NCI-H2081 treated with DMSO at 0.1 percent for 48 hours (cell line): ENCODE measurements around the gene EPS8.
"Not testable (repeated sequence)": the region's sequence is repeated elsewhere in the genome, so short reads cannot be mapped to it uniquely, and the experiment has no call there.

Experiments used
- DNase-seq: peaks from one replicate; lab custom pipeline; 2025; lab: John Stamatoyannopoulos, UW

The EPS8 gene

DNA sequence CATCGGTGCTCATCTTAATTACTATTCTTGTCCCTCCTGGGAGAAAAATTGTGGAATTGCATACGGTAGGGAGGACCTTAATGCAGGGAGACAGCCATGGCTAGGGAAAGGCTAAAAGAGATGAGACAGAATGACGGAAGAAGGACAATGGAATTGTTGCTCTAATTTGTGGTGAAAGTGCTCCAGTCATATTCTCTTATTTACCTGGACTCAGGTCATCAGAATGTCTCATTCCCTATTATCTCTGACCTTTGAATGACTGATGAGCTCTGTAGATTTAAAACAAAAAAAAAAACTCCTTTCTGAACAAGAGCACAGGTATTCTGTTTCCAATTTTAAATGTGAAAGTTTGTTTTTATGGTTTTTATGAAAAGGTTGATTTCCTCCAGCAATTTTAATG, 8.6 kb upstream of the EPS8 start:
- DNase-seq: no peak

DNA sequence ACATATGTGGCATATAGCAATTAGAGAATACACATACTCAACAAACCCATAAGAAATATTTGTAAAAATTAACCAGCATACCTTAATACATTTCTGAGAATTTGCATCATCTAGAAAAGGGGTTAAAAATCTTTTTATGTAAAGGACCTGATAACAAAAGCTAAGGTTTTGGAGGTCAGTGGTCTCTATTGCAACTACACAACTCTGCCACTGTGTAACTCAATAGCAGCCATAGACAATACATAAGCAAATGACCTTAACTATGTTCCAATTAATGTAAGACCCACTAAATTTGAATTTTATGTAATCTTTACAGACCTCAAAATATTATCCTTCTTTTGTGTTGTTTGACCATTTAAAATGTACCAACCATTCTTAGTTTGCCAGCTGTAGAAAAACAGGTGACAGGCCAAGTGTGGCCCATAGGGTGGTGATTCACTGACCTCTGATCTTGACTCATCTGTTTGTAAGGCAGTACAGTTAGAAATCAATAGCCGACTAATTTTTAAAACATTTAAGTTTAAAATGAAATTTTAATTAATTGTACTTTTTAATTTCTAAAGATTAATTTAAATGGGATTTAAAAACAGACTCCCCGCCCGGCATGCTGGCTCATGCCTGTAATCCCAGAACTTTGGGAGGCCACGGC, 7.4 kb upstream of the EPS8 start:
- DNase-seq: no peak

DNA sequence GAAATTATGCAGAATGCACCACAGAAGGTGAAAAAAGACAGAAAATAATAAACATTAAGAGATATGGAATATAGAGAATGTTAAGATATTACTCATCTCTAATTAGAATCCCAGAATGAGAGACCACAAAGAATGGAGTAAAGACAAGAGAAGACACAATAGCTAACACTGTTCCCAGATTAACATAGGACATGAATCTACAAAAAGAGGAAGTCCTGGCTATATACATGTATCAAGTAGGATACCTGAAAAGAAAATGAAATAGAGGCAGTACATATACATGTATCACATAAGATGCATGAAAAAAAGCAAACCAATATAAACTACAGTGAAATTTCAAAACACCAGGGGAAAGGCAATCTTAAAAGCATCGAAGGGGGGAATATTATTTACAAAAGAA, 5.6 kb upstream of the EPS8 start:
- no peak for DNase-seq

DNA sequence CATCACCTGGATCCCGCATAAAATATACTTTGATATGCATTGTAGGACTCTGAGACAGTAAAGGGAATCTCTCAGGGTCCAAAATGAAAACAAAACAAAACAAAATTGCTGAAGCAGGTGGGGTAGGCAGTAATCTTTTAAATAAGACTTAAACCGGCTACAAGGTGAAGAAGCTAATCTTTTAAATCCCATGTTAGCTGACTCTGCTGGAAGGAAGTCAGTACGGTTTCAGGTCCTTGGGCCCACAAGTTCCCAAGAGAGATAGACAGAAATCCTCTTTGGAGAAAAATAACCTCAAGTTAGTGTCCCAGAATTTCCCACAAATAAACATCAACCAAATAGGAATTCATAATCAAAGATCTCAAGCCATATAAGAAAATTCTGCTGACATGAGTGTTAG, 5.0 kb upstream of the EPS8 start:
- DNase-seq: no peak

DNA sequence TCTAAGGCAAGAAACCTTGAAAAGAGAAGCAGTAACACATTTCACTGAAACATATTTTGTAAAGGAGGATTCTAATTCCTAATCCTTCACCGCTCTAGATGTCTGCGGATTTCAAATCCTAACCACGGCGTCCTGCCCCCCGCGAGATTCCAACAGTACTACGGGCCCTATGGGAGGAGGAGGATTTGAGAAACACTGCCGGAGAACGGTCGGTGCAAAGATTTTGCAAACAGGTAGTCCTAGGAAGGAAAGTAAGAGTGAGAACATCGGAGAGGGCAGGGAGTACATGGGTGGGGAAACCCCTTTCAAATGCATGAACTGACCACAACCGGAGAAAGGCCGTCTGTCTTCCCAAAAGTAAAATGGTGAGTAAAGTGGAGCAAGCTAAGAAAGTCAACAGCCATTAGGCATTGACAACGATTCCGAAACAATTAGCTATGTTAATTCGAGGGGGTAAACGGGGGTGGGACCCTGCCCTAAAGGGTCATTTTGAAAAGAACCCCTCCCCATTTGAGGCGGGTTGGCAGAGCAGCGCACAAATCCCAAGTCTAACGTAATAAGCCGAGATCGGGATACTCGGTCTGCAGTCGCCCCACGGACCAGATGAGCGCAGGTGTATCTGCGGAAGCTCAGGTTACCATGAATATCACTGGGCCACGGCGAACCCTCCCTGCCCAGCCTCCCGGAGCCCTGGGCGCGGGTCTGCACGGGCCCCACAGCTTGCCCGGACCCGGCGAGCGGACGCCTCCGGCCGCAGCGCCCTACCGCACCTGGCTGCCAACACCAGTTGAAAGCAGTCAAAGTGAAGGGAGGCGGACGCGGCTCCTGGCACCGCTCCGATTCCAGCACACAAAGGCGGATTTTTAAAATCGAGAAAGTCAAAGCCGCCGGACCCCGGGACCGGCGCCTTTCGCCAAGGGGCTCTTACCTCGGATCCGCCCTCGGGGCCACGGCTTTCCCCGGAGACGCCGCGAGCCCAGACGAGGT, 662 bp downstream of the EPS8 start:
- DNase-seq: no peak

DNA sequence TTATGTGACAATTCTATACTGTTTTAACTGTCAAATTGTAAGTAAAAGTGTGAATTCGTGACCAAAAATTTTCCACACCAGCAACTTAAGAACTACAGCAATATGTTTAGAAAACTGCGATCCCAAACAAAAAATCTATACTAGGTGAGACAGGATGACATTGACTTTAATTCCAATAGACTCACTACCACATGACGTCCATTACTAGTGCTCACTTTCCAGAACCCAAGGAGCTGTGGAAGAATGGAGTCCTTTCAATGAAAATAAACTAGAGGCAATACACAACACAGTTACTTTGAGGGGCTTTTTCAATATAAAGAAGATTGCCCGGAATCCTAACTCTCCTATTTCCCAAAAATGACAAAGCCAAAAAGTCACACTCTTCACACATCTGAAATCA, 1.4 kb downstream of the EPS8 start:
- no peak for DNase-seq

DNA sequence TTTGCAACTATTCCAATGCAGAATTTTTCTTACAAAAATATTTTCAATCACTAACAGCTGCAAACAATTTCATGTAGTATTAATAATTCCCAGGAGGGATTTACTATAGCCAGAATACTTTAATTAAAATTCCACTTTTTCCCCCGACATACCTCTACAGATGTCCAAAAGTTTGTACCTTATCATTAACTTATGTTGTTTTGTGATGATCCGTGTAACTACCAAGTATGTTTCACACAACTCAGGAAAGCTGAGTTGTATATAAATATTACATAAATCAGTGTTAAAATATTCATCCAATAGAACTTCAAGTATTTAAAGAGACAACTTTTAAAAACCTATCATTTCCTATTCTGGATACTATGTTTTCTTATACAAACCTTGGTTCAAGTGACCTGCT, 2.4 kb downstream of the EPS8 start:
- DNase-seq: no peak

DNA sequence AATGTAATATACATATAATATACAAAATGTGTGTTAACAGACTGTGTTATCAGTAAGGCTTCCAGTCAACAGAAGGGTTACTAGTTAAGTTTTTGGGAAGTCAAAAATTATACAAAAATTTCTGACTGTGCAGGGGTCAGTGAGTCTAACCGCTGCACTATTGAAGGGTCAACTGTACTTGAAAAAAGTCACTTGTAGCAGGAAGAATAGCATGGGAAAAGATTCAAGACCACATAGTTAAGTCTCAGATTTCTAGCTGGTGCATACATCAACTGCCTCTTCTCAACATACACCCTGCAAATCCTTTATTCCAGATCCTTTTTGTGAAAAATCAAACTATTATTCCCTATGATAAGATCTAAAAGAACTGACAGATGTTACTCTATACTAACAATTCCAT, 5.9 kb downstream of the EPS8 start:
- no peak for DNase-seq

DNA sequence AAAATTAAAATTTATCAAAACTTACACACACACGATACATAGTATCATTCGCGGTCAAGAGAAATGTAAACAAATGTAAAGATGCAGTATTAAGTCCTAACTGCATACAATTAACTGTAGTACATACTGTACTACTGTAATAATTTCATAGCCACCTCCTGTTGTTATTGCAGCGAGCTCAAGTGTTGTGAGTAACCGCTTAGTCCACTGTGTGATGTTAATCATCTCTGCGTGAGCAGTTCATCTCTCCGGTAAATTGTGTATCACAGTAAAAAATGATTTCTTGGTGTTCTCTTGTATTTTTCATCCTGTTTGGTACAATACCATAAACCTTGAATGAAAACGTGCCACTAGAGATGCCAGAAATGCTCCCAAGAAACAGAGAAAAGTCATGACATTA, 6.5 kb downstream of the EPS8 start:
- DNase-seq: no peak

DNA sequence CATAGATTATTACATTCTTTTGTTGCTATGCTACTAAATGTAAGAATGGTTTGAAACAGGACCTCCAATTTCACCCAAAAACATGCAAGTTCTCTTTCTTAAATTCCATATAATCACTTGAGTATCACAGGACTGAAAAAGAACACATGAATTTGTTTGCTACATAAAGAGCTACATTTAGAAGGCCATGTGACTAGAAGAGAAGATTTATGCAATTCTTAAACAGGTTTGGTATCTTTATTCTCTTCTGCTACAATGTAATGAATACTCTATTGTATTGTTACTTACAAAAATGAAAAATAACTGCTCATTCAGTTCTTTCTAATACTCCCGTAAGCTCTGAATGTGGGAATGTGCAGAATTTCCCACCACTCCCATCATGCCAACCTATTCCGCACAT, 9.3 kb downstream of the EPS8 start:
- DNase-seq: no peak

DNA sequence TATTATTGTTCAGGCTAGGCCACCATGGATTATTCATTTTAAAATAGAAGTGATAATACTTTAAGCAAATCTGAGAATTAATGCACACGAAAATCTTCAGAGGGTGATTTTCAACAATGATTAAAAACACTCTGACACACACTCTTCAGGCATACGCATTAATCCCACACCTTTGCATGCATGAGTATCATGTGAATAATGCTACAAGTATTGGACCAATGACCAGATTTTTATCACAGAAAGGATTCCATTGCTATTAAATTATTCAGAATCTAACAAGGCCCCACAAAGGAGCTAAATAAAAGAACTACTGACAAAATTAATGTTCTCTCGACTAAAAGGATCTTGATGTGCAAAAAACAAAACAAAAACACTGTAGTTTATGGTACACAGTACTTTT, 11.1 kb downstream of the EPS8 start:
- DNase-seq: no peak

DNA sequence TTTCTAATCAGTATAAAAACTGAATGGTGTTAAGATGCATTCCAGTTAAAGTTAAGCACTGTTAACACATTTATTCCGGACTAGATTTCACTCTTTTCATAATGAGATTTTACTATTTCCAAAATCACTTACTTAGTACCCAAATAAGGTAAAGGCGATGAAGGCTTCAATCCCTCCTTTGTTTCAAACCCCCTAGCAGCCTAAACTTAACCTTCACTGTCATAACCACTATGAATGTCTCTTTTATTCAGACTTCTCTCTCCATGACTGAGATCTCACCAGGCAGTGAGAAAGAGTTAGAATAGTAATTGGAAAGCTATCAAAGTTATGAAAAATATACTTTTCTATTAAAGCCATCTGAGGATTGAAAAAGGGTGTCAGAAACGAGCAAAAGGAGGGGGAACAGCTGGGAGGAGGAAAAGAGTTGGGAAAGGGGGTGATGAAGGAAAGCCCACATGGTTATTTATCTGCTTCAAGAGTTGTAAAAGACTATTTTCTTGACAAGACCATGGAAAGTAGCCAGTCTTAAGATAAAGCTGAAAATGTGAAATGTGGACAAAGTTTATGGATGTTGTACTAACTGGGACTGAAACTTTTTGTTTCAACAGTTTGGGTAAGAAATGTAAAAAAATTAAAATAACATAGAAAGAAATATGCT, 11.7 kb downstream of the EPS8 start:
- DNase-seq: no peak

DNA sequence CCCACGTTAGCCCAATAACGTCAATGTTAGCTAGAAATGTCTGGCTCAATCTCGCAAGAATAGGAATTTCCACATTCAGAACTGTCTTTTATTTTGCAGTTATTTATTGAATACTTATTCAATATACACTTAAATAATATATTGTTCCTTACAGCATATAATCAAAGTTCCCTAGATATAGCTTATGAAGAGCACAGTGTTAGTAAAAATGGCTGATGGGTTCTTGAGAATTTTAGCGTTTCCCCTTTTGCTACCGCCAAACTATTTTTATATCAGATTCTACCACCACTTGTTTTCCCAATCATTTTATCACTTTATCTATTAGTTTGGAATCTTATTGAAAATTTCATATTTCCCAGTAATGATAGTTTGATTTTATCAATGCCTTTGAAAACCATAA, 12.7 kb downstream of the EPS8 start:
- DNase-seq: no peak

DNA sequence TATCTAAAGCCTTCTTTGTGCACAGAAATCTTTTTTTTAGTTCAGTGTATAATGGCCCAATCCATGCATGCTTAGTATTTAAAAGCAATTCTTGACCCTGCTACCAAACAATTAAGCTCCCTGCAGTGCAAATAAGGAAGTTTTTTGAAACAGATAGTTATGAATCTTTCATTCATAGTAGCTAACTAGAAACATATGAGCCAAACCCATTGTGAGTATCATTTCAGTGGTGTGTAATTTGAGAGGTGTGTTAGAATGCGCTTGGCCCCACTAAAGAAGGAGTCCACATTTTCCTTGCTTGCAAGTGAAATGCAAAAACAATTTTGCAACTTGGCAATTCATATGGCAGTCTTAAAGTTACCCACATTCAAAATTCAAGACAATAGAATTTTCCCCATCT, 14.4 kb downstream of the EPS8 start:
- no peak for DNase-seq

DNA sequence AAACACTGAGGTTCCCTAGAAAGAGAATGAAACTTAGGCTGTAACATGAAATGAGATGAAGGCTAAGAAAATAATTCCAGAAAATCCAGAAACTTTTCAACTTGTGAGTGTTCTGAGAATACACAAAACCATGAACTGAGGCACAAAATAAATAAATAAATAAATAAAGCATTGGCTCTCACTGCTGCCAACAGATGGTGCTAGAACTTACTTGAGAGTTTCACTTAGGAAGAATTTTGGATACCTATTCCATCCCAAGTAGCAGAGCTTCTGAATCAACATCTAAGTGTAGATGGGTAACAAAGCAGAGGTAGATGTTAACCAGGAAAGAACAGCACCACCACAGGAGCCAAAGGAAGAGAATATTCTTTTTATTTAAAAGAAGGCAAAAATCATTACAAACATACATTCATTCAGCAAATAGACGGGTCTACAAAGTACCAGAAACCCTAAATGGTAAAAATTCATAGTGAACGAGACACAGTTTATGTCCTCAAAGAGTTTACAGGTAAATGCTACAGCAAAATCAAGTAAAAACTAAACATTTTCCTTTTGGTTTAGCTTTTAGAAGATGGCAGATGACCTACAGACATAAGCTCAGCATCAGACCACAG, 16.7 kb downstream of the EPS8 start:
- no peak for DNase-seq

DNA sequence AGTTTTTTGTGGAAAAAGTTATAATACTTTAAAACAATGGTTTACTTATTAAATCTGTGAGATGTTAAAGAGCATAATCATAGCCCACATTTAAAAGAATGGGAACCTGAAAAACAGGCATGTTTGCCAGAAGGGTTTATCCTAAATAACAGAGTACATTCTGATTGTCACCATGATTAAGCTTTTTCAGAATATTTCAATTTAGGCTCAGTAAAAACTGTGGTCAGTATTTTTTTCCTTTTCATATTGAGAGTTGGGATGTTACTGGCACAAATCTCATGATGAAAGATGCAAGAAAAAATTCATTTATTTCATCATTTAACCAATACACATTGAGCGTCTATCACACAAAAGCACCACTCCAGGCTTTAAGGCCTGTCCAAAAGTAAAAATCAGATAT, 18.6 kb downstream of the EPS8 start:
- DNase-seq: no peak

DNA sequence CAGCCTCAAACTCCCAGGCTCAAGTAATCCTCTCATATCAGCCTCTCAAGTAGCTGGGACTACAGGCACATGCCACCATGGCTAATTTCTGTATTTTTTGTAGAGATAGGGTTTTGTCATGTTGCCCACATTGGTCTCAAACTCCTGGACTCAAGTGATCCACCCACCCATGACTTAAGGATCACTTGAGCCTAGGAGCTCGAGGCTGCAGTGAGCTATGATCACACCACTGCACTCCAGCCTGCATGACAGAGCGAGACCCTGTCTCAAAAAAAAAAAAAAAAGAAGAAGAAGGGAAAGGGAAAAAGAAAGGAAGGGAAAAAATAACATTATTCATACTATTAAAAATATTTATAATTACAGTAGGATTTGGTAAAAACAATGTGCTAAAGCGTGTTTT, 19.2 kb downstream of the EPS8 start:
- DNase-seq: no peak

DNA sequence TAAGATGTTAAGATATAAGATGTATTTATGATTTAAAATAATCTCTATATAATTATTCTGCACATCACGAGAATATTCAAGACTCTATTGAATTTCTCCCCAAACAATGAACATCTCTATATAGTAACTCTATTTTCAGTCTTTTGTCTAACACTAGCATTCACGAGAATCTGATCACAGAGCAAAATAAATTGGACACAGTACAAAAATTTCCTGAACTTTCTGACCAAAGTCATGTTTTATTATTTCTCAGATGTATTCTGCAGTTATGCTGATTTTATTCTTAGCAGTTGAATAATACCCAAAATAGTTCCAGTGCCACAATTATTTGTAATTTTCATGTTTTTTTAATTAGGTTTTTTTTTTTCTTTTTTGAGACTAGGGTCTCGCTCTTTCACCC, 19.6 kb downstream of the EPS8 start:
- no peak for DNase-seq

DNA sequence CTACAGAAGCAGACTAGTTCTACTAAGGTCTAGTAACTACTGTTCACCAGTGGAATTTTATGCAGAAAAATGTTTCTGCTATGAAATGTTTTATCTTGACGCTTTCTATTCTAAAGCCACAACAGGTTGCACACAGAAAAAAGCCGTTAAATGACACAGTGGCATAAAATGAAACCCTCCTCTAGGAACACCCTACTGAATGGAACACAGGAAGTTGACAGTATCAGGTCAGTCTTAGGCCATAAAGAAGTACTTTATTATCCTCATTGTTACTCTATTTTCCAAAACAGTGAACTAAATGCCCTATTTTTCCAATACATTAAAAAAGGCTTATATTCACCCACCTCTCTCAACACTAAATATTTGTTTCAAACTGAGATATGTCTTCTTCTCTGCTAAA, 21.9 kb downstream of the EPS8 start:
- no peak for DNase-seq

DNA sequence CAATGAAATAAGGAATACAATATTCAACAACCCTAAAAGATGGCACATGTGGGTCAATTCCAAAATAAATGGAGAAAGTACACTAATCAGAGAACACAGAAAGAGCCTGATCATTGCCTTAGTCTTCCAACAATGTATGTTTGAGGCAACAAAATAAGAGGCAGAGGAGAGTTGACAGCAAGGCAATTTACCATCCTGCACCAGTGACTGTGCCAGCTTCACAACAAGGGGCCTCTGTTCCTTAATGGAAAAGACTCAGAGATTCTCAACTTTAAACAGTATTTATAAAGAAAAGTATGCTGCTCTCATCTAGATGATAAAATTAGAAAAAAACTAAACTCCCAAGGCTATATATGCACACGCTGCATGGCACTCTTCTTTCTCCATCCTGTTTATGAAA, 25.9 kb downstream of the EPS8 start:
- DNase-seq: no peak

DNA sequence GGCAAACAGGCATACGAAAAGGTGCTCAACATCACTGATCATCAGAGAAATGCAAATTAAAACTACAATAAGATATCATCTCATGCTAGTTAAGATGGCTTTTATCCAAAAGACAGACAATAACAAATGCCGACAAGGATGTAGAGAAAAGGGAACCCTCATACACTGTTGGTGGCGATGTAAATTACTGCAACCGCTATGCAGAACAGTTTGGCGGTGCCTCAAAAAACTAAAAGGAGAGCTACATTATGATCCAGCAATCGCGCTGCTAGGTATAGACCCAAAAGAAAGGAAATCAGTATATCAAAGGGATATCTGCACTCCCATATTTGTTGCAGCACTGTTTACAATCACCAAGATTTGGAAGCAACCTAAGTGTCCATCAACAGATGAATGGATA, 27.0 kb downstream of the EPS8 start:
- not testable (repeated sequence) for DNase-seq

DNA sequence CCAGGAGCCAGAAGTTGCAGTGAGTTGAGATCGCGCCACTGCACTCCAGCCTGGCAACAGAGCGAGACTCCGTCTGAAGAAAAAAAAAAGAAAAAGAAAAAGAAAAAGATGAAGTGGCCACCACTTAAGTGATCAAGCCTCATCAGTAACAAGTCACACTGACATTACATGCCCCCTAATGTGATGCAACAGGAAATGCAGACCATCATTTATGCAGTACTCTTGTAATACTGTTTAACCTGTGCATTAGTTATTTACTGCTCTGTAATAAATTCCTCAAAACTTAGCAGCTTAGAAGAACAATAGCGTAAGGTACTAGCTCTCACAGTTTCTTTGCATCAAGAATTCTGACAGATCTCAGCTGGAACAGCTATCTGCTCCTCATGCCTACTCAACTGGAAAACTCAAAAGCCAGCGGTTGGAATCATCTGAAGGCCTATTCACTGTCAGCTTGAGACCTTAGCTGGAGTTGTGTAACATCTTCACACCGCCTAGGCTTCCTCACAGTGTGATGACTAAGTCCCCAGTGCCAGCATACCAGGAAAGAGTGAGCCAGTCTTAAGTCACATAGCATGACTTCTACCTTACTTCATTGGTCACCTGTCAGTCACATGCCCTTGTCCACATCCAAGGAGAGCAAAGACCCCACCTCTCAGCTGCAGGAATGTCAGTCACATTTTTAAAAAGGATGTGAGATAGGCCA, 31.5 kb downstream of the EPS8 start:
- DNase-seq: no peak
